ENCODE results near the gene ADGRA1.

GRCh38 chr10:133180192-133180964 is 92.7 kb downstream of the ADGRA1 start:
- TF ChIP-seq CTCF (IDR thresholded peaks at IDR 0.05) (no peak), MAFK (IDR thresholded peaks at IDR 0.05; ENCODE audit: partially characterized antibody) (no peak), ZFP36 (IDR thresholded peaks at IDR 0.05; ENCODE audit: borderline replicate concordance, partially characterized antibody) (no peak), POLR2A (IDR thresholded peaks at IDR 0.05; ENCODE audit: low read length) (no peak), TFCP2L1 (CRISPR knock-in tag; IDR thresholded peaks at IDR 0.05) (no peak), EP300 (IDR thresholded peaks at IDR 0.05) (no peak), MAX (IDR thresholded peaks at IDR 0.05) (no peak), REST (IDR thresholded peaks at IDR 0.05) (no peak), HDAC2 (IDR thresholded peaks at IDR 0.05) (no peak)
